Smooth muscle cell (in vitro differentiated cells): ENCODE measurements around the gene PARP2. TPM values are rescaled to one million over a fixed set of nuclear protein-coding genes. Genes with fewer than 3 reads are reported as not detected.

Source experiments
- DNase-seq: peaks from one replicate; lab custom pipeline; 2025; ENCODE audit not compliant: unreplicated experiment; lab: John Stamatoyannopoulos, UW
- H2AFZ ChIP-seq: fragments of 200-600 bp; sonication (generic); 2 replicates; pipeline ENCODE4 v1.6.0; 2016; ENCODE audit warnings: antibody characterized with exemption, low read depth, mild to moderate bottlenecking
- H3F3A ChIP-seq: fragments of 200-600 bp; sonication (generic); 2 replicates; pipeline ENCODE4 v1.6.0; 2017; ENCODE audit warnings: antibody characterized with exemption, low read depth
- H3K27ac ChIP-seq: fragments of 200-600 bp; sonication (generic); 2 replicates; pipeline ENCODE4 v1.5.1; 2016; ENCODE audit warnings: low read depth, mild to moderate bottlenecking
- H3K27me3 ChIP-seq: fragments of 200-600 bp; sonication (generic); 2 replicates; pipeline ENCODE4 v1.6.1; 2016; ENCODE audit warnings: low read depth, mild to moderate bottlenecking
- H3K36me3 ChIP-seq: fragments of 200-600 bp; sonication (generic); 2 replicates; pipeline ENCODE4 v1.5.1; 2016; ENCODE audit warnings: low read depth
- H3K4me1 ChIP-seq: fragments of 200-600 bp; sonication (generic); 2 replicates; pipeline ENCODE4 v1.5.1; 2016; ENCODE audit warnings: low read depth
- H3K4me2 ChIP-seq: fragments of 200-600 bp; sonication (generic); 2 replicates; pipeline ENCODE4 v1.6.0; 2016; ENCODE audit warnings: mild to moderate bottlenecking
- H3K4me3 ChIP-seq: fragments of 200-600 bp; sonication (generic); 2 replicates; pipeline ENCODE4 v1.5.1; 2016; ENCODE audit warnings: mild to moderate bottlenecking
- H3K79me2 ChIP-seq: fragments of 200-600 bp; sonication (generic); 2 replicates; pipeline ENCODE4 v1.6.0; 2016; ENCODE audit warnings: low read depth, mild to moderate bottlenecking
- H3K9ac ChIP-seq: fragments of 200-600 bp; sonication (generic); 2 replicates; pipeline ENCODE4 v1.6.0; 2016; ENCODE audit warnings: low read depth
- H3K9me3 ChIP-seq: fragments of 200-600 bp; sonication (generic); replicated peaks from 2 replicates; pipeline ENCODE4 v1.5.1; 2016; ENCODE audit warnings: low read depth
- H4K20me1 ChIP-seq: fragments of 200-600 bp; sonication (generic); 2 replicates; pipeline ENCODE4 v1.6.0; 2016; ENCODE audit warnings: low read depth
- WGBS: methylation state at CpG from one replicate; pipeline ENCODE4 v1.1.7; 2016; ENCODE audit warnings: low lambda C conversion rate; 5-methylcytosine and 5-hydroxymethylcytosine counted together
- polyA plus RNA-seq: library from polyadenylated mRNA; unstranded; fragments of >200 nt; fragmentation: Nextera tagmentation; extraction: Ambion mirVana; gene quantifications from 2 replicates; pipeline ENCODE4 v1.2.1, GENCODE V29; 2016
- total RNA-seq: library from RNA; depleted of rRNA; stranded (reverse); fragments of >200 nt; gene quantifications from 2 replicates; pipeline ENCODE4 v1.2.3, GENCODE V29; 2014
- TF ChIP-seq, protein P1 (sequence below): fragments of 200-600 bp; sonication (generic); IDR thresholded peaks from 2 replicates; pipeline ENCODE4 v1.5.1; 2017; ENCODE audit warnings: borderline replicate concordance, mild to moderate bottlenecking, antibody characterized with exemption; ENCODE audit not compliant: insufficient read depth, poor library complexity, severe bottlenecking

The PARP2 gene
- total and polyA plus RNA-seq, 2 experiments from 2014 or later, result 29.2 to 38.7 TPM

DNA sequence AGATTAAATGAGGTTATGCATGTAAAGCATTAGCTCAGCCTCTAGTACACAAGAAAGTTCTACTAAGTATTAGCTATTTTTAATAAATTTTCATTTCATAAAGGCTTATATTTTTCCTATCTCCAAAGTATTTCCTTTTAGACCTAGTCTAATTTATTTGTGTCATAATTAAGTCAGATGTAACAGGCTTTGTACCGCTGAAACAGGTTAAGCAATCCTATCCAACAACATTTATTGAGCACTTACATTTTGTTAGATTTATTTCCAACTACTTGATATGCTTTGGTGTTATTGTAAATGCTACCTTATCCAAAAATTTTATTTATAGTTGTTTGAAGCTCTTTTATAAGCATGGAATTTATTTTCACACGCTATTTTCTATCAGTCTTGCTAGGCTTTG is 1.8 kb upstream of the PARP2 start:
- Histone ChIP-seq H4K20me1 (no peaks in the 10 kb centered on the region), H3K4me3 (peak overlapping the region; percentile 86), H3K27me3 (no peaks in the 10 kb centered on the region), H3K79me2 (peaks cover 12% of the 10 kb centered on the region), H3K27ac (peak overlapping the region; percentile 87), H3K4me1 (peaks cover 12% of the 10 kb centered on the region), H2AFZ (peak overlapping the region; percentile 95), H3K36me3 (no peaks in the 10 kb centered on the region), H3K9me3 (no peaks in the 10 kb centered on the region), H3K4me2 (peak overlapping the region; percentile 88), H3K9ac (peak overlapping the region; percentile 82), H3F3A (peaks cover 10% of the 10 kb centered on the region)
- TF ChIP-seq, protein P1, sequence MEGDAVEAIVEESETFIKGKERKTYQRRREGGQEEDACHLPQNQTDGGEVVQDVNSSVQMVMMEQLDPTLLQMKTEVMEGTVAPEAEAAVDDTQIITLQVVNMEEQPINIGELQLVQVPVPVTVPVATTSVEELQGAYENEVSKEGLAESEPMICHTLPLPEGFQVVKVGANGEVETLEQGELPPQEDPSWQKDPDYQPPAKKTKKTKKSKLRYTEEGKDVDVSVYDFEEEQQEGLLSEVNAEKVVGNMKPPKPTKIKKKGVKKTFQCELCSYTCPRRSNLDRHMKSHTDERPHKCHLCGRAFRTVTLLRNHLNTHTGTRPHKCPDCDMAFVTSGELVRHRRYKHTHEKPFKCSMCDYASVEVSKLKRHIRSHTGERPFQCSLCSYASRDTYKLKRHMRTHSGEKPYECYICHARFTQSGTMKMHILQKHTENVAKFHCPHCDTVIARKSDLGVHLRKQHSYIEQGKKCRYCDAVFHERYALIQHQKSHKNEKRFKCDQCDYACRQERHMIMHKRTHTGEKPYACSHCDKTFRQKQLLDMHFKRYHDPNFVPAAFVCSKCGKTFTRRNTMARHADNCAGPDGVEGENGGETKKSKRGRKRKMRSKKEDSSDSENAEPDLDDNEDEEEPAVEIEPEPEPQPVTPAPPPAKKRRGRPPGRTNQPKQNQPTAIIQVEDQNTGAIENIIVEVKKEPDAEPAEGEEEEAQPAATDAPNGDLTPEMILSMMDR, result no peak
- no peak for DNase-seq
- 71% methylated on average over 2 of the region's 2 CpGs for WGBS

DNA sequence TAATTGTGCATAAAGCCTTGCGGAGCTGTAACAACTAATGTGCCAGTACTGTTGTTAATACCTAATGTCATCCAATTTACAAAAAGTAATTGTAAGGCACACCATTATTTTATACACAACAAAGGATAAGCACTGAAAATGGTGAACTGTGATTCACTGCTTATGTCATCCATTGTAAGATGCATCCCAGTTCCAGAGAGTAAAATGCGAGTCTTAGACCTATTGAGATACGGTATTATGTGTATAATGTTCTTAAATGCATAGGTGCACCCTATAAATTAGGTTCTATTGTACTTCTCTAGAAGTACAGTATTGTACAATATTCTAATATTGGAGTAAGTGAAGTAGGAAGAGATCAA is 406 bp downstream of the PARP2 start:
- Histone ChIP-seq H3K9ac (peak overlapping the region; percentile 96), H2AFZ (peak overlapping the region; percentile 90), H3K4me1 (peaks cover 12% of the 10 kb centered on the region), H4K20me1 (no peaks in the 10 kb centered on the region), H3K27ac (peak overlapping the region; percentile 90), H3K36me3 (no peaks in the 10 kb centered on the region), H3F3A (peaks cover 10% of the 10 kb centered on the region), H3K9me3 (no peaks in the 10 kb centered on the region), H3K27me3 (no peaks in the 10 kb centered on the region), H3K79me2 (peaks cover 12% of the 10 kb centered on the region), H3K4me2 (peak overlapping the region; percentile 95), H3K4me3 (peak overlapping the region; percentile 91)
- TF ChIP-seq, protein P1, result no peak
- WGBS, result 4% methylated on average over 3 of the region's 3 CpGs
- DNase-seq, result no peak

DNA sequence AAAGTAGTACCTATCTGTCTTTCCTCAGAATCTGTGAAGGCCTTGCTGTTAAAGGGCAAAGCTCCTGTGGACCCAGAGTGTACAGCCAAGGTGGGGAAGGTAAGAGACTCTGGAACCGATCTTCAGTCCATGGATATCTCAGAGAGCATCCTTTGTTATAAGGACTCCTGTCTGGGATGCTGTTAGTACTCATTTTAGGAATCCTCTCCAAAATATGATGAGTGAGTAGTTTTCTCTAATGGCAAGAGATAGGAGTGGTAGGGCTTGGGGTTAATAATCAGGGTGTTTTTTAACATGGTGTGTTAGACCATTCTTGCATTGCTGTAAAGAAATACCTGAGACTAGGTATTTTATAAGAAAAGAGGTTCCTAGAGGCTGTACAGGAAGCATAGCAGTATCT is 1.9 kb downstream of the PARP2 start:
- Histone ChIP-seq H3K4me2 (no peak overlapping the region), H3F3A (peaks cover 10% of the 10 kb centered on the region), H3K4me3 (no peak overlapping the region), H4K20me1 (no peaks in the 10 kb centered on the region), H3K36me3 (peaks cover 1% of the 10 kb centered on the region), H3K9me3 (no peaks in the 10 kb centered on the region), H2AFZ (no peak overlapping the region), H3K27ac (peak overlapping the region; percentile 23), H3K4me1 (peaks cover 12% of the 10 kb centered on the region), H3K27me3 (no peaks in the 10 kb centered on the region), H3K79me2 (peaks cover 12% of the 10 kb centered on the region), H3K9ac (no peak overlapping the region)
- no peak for DNase-seq
- TF ChIP-seq, protein P1, result no peak
- 92% methylated on average over 1 of the region's 1 CpG for WGBS

DNA sequence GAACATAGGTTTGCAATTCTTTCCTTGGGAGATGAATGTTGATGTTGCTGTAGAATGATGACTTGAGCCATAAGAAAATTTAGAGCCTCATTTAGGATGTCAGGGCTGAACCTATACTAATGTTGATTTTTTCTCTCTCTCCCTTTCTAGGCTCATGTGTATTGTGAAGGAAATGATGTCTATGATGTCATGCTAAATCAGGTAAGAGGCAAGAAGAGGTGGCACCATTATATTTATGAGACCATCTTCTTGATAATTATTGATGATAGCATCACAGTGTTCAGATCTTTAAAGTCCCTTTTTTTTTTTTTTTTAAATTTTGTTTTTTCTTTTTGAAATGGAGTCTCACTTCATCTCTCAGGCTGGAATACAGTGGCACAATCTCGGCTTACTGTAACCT is 3.3 kb downstream of the PARP2 start:
- Histone ChIP-seq H3K4me2 (no peak overlapping the region), H3K79me2 (peaks cover 12% of the 10 kb centered on the region), H3K9ac (no peak overlapping the region), H3F3A (peaks cover 8% of the 10 kb centered on the region), H3K27ac (no peak overlapping the region), H3K27me3 (no peaks in the 10 kb centered on the region), H3K36me3 (peaks cover 3% of the 10 kb centered on the region), H3K4me1 (peaks cover 10% of the 10 kb centered on the region), H4K20me1 (no peaks in the 10 kb centered on the region), H2AFZ (no peak overlapping the region), H3K9me3 (no peaks in the 10 kb centered on the region), H3K4me3 (no peak overlapping the region)
- WGBS, result 100% methylated on average over 1 of the region's 1 CpG
- DNase-seq, result no peak
- TF ChIP-seq, protein P1, result no peak
